GM23338 (cell line): ENCODE results near the gene XRCC4.

ENCODE experiments used
- EZH2 ChIP-seq: fragments of 200-600 bp; sonication (generic); IDR thresholded peaks from one replicate; pipeline ENCODE4 v1.8.0; 2017; ENCODE audit warnings: antibody characterized with exemption, mild to moderate bottlenecking, low read depth; ENCODE audit not compliant: unreplicated experiment
- NANOG ChIP-seq: IDR thresholded peaks from 2 replicates; pipeline ENCODE4 v1.6.1; 2016; ENCODE audit warnings: antibody characterized with exemption, borderline replicate concordance
- POLR2AphosphoS5 ChIP-seq: IDR thresholded peaks from 2 replicates; pipeline ENCODE4 v1.6.1; 2016; ENCODE audit warnings: antibody characterized with exemption, low read depth
- ZNF114 ChIP-seq: fragments of 250-450 bp; sonication (Bioruptor Pico); IDR thresholded peaks from 2 replicates; pipeline ENCODE4 v1.5.0; 2020; ENCODE audit warnings: mild to moderate bottlenecking, moderate library complexity
- TF ChIP-seq, protein P1 (sequence below), 2 experiments: fragments of 200-600 bp in 1 of 2; sonication (generic) in 1 of 2; conservative IDR thresholded peaks; 2 replicates each; pipeline versions ENCODE4 v1.5.1 to v1.6.1; 2016 to 2017; ENCODE audit warnings: antibody characterized with exemption in 2 of 2, low read depth in 2 of 2, mild to moderate bottlenecking in 2 of 2, moderate library complexity in 1 of 2
- TF ChIP-seq, protein P2 (sequence below): IDR thresholded peaks from 2 replicates; pipeline ENCODE4 v1.6.1; 2016; ENCODE audit warnings: antibody characterized with exemption

DNA sequence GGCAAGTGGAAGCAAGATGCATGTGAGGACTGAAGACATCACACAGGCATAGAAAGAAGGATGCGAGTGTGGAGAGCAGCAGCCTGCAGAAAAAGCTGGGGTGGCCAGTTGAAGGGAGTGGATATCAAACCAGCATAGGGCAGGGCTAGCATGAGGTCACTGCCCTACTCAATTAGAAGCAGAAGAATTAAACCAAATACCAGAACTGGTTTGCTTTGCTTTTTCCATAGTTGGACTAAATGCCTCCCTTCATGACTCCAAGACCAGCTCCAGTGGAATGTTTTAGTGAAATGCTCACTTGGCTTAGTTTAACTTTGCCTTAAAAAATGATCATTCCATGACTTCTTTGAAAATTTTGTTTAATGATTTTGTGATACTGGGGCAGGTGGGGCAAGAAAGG is 46.0 kb upstream of the XRCC4 start:
- no peak for TF ChIP-seq EZH2
- TF ChIP-seq ZNF114 = no peak
- TF ChIP-seq, protein P1, sequence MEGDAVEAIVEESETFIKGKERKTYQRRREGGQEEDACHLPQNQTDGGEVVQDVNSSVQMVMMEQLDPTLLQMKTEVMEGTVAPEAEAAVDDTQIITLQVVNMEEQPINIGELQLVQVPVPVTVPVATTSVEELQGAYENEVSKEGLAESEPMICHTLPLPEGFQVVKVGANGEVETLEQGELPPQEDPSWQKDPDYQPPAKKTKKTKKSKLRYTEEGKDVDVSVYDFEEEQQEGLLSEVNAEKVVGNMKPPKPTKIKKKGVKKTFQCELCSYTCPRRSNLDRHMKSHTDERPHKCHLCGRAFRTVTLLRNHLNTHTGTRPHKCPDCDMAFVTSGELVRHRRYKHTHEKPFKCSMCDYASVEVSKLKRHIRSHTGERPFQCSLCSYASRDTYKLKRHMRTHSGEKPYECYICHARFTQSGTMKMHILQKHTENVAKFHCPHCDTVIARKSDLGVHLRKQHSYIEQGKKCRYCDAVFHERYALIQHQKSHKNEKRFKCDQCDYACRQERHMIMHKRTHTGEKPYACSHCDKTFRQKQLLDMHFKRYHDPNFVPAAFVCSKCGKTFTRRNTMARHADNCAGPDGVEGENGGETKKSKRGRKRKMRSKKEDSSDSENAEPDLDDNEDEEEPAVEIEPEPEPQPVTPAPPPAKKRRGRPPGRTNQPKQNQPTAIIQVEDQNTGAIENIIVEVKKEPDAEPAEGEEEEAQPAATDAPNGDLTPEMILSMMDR (conservative IDR thresholded peaks at IDR 0.05; ENCODE audit: low read depth in 2 of 2) = no peak
- TF ChIP-seq POLR2AphosphoS5 = no peak
- TF ChIP-seq, protein P2, sequence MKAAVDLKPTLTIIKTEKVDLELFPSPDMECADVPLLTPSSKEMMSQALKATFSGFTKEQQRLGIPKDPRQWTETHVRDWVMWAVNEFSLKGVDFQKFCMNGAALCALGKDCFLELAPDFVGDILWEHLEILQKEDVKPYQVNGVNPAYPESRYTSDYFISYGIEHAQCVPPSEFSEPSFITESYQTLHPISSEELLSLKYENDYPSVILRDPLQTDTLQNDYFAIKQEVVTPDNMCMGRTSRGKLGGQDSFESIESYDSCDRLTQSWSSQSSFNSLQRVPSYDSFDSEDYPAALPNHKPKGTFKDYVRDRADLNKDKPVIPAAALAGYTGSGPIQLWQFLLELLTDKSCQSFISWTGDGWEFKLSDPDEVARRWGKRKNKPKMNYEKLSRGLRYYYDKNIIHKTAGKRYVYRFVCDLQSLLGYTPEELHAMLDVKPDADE = no peak
- TF ChIP-seq NANOG = no peak
